Stimulated activated naive B cell treated with anti-CD40 and anti-IgM and Interleukin-4, amounts not matched to agents 10 μg/mL and 1 μg/mL and 100 μg/mL, for 72 hours (primary cell): Measurements from ENCODE around the gene TRH.
A peak's percentile ranks its signal among the peaks of the same experiment; 100 is the strongest.
"Not testable (repeated sequence)": the region's sequence is repeated elsewhere in the genome, so short reads cannot be mapped to it uniquely, and the experiment has no call there.

Experiments
- ATAC-seq, 2 donors: fragments of 150-1000 bp; cut with Tn5 transposase; replicated peaks; 2 replicates each; pipeline ENCODE4 v1.10.0; 2021; ENCODE audit warnings: moderate library complexity in 1 of 2
- DNase-seq: peaks from one replicate; pipeline ENCODE4 v3.0.0; 2021
- H3K27ac Mint-ChIP-seq: one replicate; pipeline ENCODE4 v1.8.0; 2022; ENCODE audit warnings: mild to moderate bottlenecking, mixed read lengths
- H3K27me3 Mint-ChIP-seq, 2 donors: one replicate each; pipeline ENCODE4 v1.8.0; 2022; ENCODE audit warnings: mixed read lengths in 2 of 2
- H3K36me3 Mint-ChIP-seq, 2 donors: one replicate each; pipeline ENCODE4 v1.8.0; 2022; ENCODE audit warnings: mixed read lengths in 2 of 2, mild to moderate bottlenecking in 1 of 2
- H3K4me1 Mint-ChIP-seq, 2 donors: one replicate each; pipeline ENCODE4 v1.8.0; 2022; ENCODE audit warnings: mixed read lengths in 2 of 2, mild to moderate bottlenecking in 1 of 2
- H3K4me3 Mint-ChIP-seq, 2 donors: one replicate each; pipeline ENCODE4 v1.8.0; 2022; ENCODE audit warnings: mild to moderate bottlenecking in 2 of 2, mixed read lengths in 2 of 2, moderate library complexity in 1 of 2
- H3K9me3 Mint-ChIP-seq, 2 donors: one replicate each; pipeline ENCODE4 v1.8.0; 2022; ENCODE audit warnings: mixed read lengths in 2 of 2, mild to moderate bottlenecking in 1 of 2

The TRH gene

DNA sequence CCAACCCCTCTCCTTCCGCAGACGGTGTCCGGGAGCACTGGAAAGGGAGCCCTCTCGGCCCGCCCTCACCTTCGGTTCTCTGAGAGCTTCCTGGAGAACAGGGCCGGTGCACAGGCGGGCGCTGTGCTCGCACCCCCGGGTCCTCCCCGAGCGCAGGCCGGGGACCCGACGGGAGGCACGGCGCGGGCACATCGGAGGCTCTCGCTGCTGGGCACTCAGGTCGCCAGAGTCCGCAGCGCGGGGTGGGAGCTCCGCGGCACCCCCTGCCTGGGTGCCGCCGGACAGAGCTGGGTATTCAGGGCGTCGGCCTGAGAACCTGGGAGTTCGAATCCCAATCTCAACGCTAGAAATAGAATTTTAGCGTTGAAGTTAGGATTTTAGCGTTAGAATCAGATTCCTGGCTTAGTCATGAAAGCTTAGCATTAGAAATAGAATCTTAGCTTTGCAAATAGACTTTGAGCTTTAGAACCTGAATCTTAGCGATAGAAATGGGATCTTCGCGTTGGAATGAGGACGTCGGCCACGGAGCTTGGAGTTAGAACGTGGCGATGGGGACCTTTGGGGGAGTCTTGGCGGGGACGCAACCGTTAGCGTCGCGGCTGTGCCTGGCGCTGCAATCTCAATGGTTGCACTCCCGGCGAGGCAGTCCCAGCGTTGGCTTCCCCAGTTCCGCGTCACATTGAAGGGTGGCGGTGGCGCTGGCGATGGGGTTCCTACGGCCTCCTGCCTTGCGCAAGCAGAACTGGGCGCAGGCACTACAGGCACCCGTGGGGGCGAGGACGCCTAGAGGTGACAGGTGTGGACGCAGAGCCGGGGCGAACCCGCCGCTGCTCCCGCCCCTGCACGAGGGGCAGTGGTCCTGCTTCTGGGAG, 549 bp downstream of the TRH start:
- peaks cover 7 to 17% of the 10 kb centered on the region in 2 donors for H3K4me1 Mint-ChIP-seq
- H3K27ac Mint-ChIP-seq, result no peak overlapping the region
- no peak for DNase-seq
- H3K36me3 Mint-ChIP-seq, result no peaks in the 10 kb centered on the region
- H3K27me3 Mint-ChIP-seq, result peaks cover 55% of the 10 kb centered on the region in 2 donors
- H3K4me3 Mint-ChIP-seq, result peak overlapping the region; percentile 73 to 77
- peak; percentile 56 to 68 for ATAC-seq
- H3K9me3 Mint-ChIP-seq, result no peaks in the 10 kb centered on the region

- peaks cover 7 to 17% of the 10 kb centered on the region in 2 donors for H3K4me1 Mint-ChIP-seq
- no peak overlapping the region for H3K27ac Mint-ChIP-seq
- ATAC-seq, result peak in 1 of 2 donors; percentile 18
- no peaks in the 10 kb centered on the region for H3K36me3 Mint-ChIP-seq
- no peak for DNase-seq
- H3K27me3 Mint-ChIP-seq, result peaks cover 55 to 57% of the 10 kb centered on the region in 2 donors
- peak overlapping the region; percentile 73 to 77 for H3K4me3 Mint-ChIP-seq
- no peaks in the 10 kb centered on the region for H3K9me3 Mint-ChIP-seq
These were observed 1.2 kb downstream of the TRH start for GRCh38 chr3:129975705-129976048.

GRCh38 chr3:129976286-129976685, 1.8 kb downstream of the TRH start:
- no peak for ATAC-seq
- Mint-ChIP-seq H3K9me3 (no peaks in the 10 kb centered on the region), H3K27me3 (peaks cover 55% of the 10 kb centered on the region in 2 donors), H3K36me3 (no peaks in the 10 kb centered on the region), H3K4me1 (peaks cover 7 to 17% of the 10 kb centered on the region in 2 donors), H3K27ac (no peak overlapping the region), H3K4me3 (no peak overlapping the region)
- no peak for DNase-seq

DNA sequence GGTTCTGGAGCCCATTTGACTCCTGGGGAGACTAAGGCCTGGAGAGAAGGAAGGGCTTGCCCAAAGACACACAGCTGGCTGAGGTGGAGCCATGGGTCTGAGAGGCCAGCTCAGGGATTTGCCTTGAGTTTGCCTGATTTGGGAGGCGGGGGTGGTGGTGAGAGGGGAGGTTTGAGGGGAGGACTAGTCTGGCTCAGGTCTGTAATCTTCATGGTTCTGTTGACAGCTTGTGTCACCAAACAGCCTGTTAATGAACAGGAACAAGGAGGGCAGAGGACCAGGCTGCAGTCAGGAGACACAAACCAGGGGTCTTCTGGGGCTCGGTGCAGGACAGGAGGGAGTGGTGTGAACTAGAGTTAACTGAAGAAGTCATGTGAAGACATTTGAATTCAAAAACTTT, 3.6 kb downstream of the TRH start:
- H3K4me3 Mint-ChIP-seq, result no peak overlapping the region
- H3K9me3 Mint-ChIP-seq, result no peaks in the 10 kb centered on the region
- H3K27ac Mint-ChIP-seq, result no peak overlapping the region
- ATAC-seq (no peak), DNase-seq (no peak)
- peaks cover 7 to 17% of the 10 kb centered on the region in 2 donors for H3K4me1 Mint-ChIP-seq
- no peaks in the 10 kb centered on the region for H3K36me3 Mint-ChIP-seq
- peaks cover 45 to 48% of the 10 kb centered on the region in 2 donors for H3K27me3 Mint-ChIP-seq

GRCh38 chr3:129979905-129980304, 5.4 kb downstream of the TRH start:
- Mint-ChIP-seq H3K36me3 (no peaks in the 10 kb centered on the region), H3K27ac (no peak overlapping the region), H3K27me3 (peaks cover 33 to 35% of the 10 kb centered on the region in 2 donors), H3K9me3 (no peaks in the 10 kb centered on the region), H3K4me3 (no peak overlapping the region), H3K4me1 (peaks cover 5 to 11% of the 10 kb centered on the region in 2 donors)
- ATAC-seq, result no peak
- DNase-seq, result no peak

DNA sequence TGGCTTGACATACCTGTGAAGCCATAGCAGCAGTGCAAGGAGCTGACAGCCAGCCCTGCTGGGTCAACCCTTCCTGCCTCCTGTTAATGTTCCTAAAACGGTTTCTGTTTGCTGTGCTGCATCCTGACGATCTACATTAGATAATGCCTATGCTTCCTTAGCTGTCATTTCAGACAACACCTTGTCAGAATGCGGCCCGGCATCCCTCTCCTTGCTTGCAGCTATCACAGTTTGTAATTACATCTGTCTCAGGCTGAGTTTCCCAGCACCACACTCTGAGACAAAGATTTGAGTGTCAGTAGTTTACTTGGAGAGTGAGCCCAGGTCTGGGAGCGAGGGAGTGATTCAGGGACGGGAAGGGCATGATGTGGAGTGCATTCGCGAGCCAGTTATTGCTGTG, 9.0 kb downstream of the TRH start:
- Mint-ChIP-seq H3K36me3 (no peaks in the 10 kb centered on the region), H3K4me1 (no peaks in the 10 kb centered on the region), H3K27me3 (peaks cover 0 to 7% of the 10 kb centered on the region in 2 donors), H3K9me3 (no peaks in the 10 kb centered on the region), H3K4me3 (no peak overlapping the region), H3K27ac (no peak overlapping the region)
- DNase-seq (no peak), ATAC-seq (no peak)

- Mint-ChIP-seq H3K4me3 (no peak overlapping the region), H3K9me3 (no peaks in the 10 kb centered on the region), H3K27me3 (peaks cover 0 to 7% of the 10 kb centered on the region in 2 donors), H3K4me1 (no peaks in the 10 kb centered on the region), H3K27ac (peak overlapping the region; percentile 39), H3K36me3 (no peaks in the 10 kb centered on the region)
- no peak for DNase-seq
- no peak for ATAC-seq
These were observed 9.6 kb downstream of the TRH start for GRCh38 chr3:129984125-129984524.

- no peaks in the 10 kb centered on the region for H3K36me3 Mint-ChIP-seq
- H3K27me3 Mint-ChIP-seq, result peaks cover 0 to 3% of the 10 kb centered on the region in 2 donors
- no peak for ATAC-seq
- no peak overlapping the region for H3K4me3 Mint-ChIP-seq
- H3K9me3 Mint-ChIP-seq, result no peaks in the 10 kb centered on the region
- H3K27ac Mint-ChIP-seq, result no peak overlapping the region
- no peaks in the 10 kb centered on the region for H3K4me1 Mint-ChIP-seq
- DNase-seq, result no peak
These were observed 10.6 kb downstream of the TRH start for GRCh38 chr3:129985113-129985512.

GRCh38 chr3:129988429-129988828, 13.9 kb downstream of the TRH start:
- H3K27ac Mint-ChIP-seq, result no peak overlapping the region
- H3K36me3 Mint-ChIP-seq, result no peaks in the 10 kb centered on the region
- H3K27me3 Mint-ChIP-seq, result peaks cover 5 to 6% of the 10 kb centered on the region in 2 donors
- DNase-seq (no peak), ATAC-seq (no peak)
- no peaks in the 10 kb centered on the region for H3K9me3 Mint-ChIP-seq
- H3K4me3 Mint-ChIP-seq, result no peak overlapping the region
- H3K4me1 Mint-ChIP-seq, result no peaks in the 10 kb centered on the region

DNA sequence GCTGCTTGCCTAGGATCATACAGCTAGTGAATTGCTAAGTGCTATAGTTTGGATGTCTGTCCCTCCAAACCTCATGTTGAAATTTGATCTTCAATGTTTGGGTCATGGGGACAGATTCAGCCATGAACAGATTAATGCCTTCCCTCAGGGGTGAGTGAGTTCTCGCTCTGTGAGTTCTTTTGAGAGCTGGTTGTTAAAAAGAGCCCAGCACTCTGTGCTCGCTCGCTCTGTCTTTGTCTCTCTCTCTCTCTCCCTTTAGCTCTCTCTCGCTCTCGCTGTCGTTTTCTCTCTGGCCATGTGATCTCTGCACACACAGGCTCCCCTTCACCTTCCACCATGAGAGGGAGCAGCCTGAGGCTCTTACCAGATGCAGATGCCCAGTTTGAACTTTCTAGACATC, 14.9 kb downstream of the TRH start:
- peaks cover 5 to 6% of the 10 kb centered on the region in 2 donors for H3K27me3 Mint-ChIP-seq
- DNase-seq (no peak), ATAC-seq (no peak)
- no peaks in the 10 kb centered on the region for H3K9me3 Mint-ChIP-seq
- H3K36me3 Mint-ChIP-seq, result no peaks in the 10 kb centered on the region
- H3K4me1 Mint-ChIP-seq, result no peaks in the 10 kb centered on the region
- H3K4me3 Mint-ChIP-seq, result no peak overlapping the region
- H3K27ac Mint-ChIP-seq, result no peak overlapping the region

GRCh38 chr3:129992781-129993180, 18.3 kb downstream of the TRH start:
- Mint-ChIP-seq H3K27ac (no peak overlapping the region), H3K4me1 (no peaks in the 10 kb centered on the region), H3K4me3 (no peak overlapping the region), H3K36me3 (no peaks in the 10 kb centered on the region), H3K9me3 (peaks cover 1 to 7% of the 10 kb centered on the region in 2 donors), H3K27me3 (peaks cover 6 to 15% of the 10 kb centered on the region in 2 donors)
- no peak for DNase-seq
- ATAC-seq, result no peak

- ATAC-seq, result no peak
- H3K36me3 Mint-ChIP-seq, result no peaks in the 10 kb centered on the region
- H3K4me3 Mint-ChIP-seq, result no peak overlapping the region
- no peak for DNase-seq
- peaks cover 6 to 15% of the 10 kb centered on the region in 2 donors for H3K27me3 Mint-ChIP-seq
- H3K4me1 Mint-ChIP-seq, result no peaks in the 10 kb centered on the region
- peaks cover 1 to 7% of the 10 kb centered on the region in 2 donors for H3K9me3 Mint-ChIP-seq
- no peak overlapping the region for H3K27ac Mint-ChIP-seq
These were observed 20.5 kb downstream of the TRH start for GRCh38 chr3:129994883-129995559.

GRCh38 chr3:129996073-129996472, 21.6 kb downstream of the TRH start:
- no peaks in the 10 kb centered on the region for H3K4me1 Mint-ChIP-seq
- H3K9me3 Mint-ChIP-seq, result peaks cover 1 to 7% of the 10 kb centered on the region in 2 donors
- no peak overlapping the region for H3K27ac Mint-ChIP-seq
- ATAC-seq, result no peak
- DNase-seq, result no peak
- no peaks in the 10 kb centered on the region for H3K36me3 Mint-ChIP-seq
- peaks cover 12 to 15% of the 10 kb centered on the region in 2 donors for H3K27me3 Mint-ChIP-seq
- H3K4me3 Mint-ChIP-seq, result no peak overlapping the region

GRCh38 chr3:129999176-129999575, 24.7 kb downstream of the TRH start:
- not testable (repeated sequence) for H3K36me3 Mint-ChIP-seq, ATAC-seq, H3K9me3 Mint-ChIP-seq, H3K27ac Mint-ChIP-seq, H3K4me3 Mint-ChIP-seq, DNase-seq
- H3K27me3 Mint-ChIP-seq, result peaks cover 25 to 27% of the 10 kb centered on the region in 2 donors
- H3K4me1 Mint-ChIP-seq, result peaks cover 6 to 18% of the 10 kb centered on the region in 2 donors
